Body of pancreas (tissue), 4 donors: ENCODE measurements around the gene CDK14. TPM values are rescaled to one million over a fixed set of nuclear protein-coding genes. Genes with fewer than 3 reads are reported as not detected.

Source experiments
- ATAC-seq: fragments of 150-250 bp; one replicate; pipeline ENCODE4 v1.9.1; 2016
- DNase-seq, 4 donors: peaks; one replicate each; pipeline ENCODE4 v3.0.0-alpha.2; 2019
- H3K27ac ChIP-seq, 4 donors: fragments of 200-600 bp; sonication (generic); 1 replicate in 3 of 4; 2 replicates in 1 of 4; pipeline versions ENCODE4 v1.5.1 to v1.6.1; 2016 to 2019; ENCODE audit warnings: mild to moderate bottlenecking in 1 of 4, mixed read lengths in 1 of 4, moderate library complexity in 1 of 4
- H3K27me3 ChIP-seq, 2 donors: fragments of 200-600 bp; sonication (generic); one replicate each; pipeline ENCODE4 v1.6.0; 2016; ENCODE audit warnings: mild to moderate bottlenecking in 1 of 2
- H3K36me3 ChIP-seq, 2 donors: fragments of 200-600 bp; sonication (generic); replicated peaks in 1 of 2; 2 replicates each; pipeline ENCODE4 v1.5.1; 2016; ENCODE audit warnings: low read depth in 2 of 2; ENCODE audit not compliant: insufficient read depth in 1 of 2
- H3K4me1 ChIP-seq: fragments of 200-600 bp; sonication (generic); one replicate; pipeline ENCODE4 v1.6.0; 2016
- H3K4me3 ChIP-seq, 2 donors: fragments of 200-600 bp; sonication (generic); 1 replicate in 1 of 2; 2 replicates in 1 of 2; pipeline ENCODE4 v1.5.1; 2016 to 2019
- H3K9me3 ChIP-seq, 3 donors: fragments of 200-600 bp; sonication (generic); 1 replicate in 2 of 3; 2 replicates in 1 of 3; pipeline ENCODE4 v1.5.1; 2016
- POLR2A ChIP-seq, 3 donors: fragments of 450-650 bp; IDR thresholded peaks; one replicate each; pipeline ENCODE4 v1.6.1; 2016; ENCODE audit warnings: antibody characterized with exemption in 3 of 3, mild to moderate bottlenecking in 2 of 3
- WGBS, 2 donors: methylation state at CpG; one replicate each; pipeline ENCODE4 v1.1.5; 2017; 5-methylcytosine and 5-hydroxymethylcytosine counted together
- intact Hi-C: fragments of 100-400 bp; cut with DNase I; formaldehyde crosslinking; loops from one replicate; pipeline ENCODE4 v1.15.1; 2023
- total RNA-seq, 2 donors: library from RNA; depleted of rRNA; stranded (reverse); fragments of >200 nt; gene quantifications; one replicate each; pipeline ENCODE4 v1.1.0, GENCODE V29; 2016
- TF ChIP-seq, protein P1 (sequence below), 7 experiments: fragments of 450-650 bp in 4 of 7; fragments of 200-600 bp in 3 of 7; sonication (generic) in 3 of 7; IDR thresholded peaks; one replicate each; pipeline ENCODE4 v1.5.1; 2016 to 2019; ENCODE audit warnings: antibody characterized with exemption in 7 of 7

The CDK14 gene
- total RNA-seq, 2 donors from 2014 or later: 21.8 to 35.6 TPM

DNA sequence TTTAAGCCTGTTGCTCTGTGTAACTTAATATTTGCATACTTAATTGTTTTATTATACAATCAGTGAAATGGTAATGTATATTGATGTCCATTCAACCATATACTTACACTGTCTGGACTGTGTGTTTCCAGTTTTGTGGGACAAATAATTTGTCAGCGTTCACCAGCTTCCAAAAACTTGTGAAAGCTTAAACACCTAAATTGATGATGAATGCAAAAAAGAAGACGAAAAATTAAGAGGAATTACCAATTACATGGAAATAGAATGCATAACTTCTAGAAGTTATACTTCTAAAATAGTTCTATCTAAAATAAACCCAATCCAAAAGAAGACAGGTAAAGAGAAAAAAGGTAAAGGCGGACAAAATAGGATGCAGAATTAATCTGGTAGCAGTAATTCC is 513.1 kb downstream of the CDK14 start:
- Histone ChIP-seq H3K27me3 (no peaks in the 10 kb centered on the region), H3K9me3 (no peaks in the 10 kb centered on the region), H3K4me1 (no peaks in the 10 kb centered on the region), H3K27ac (no peak overlapping the region), H3K4me3 (no peak overlapping the region), H3K36me3 (no peaks in the 10 kb centered on the region)
- ATAC-seq (no peak), DNase-seq (no peak)
- TF ChIP-seq, protein P1, sequence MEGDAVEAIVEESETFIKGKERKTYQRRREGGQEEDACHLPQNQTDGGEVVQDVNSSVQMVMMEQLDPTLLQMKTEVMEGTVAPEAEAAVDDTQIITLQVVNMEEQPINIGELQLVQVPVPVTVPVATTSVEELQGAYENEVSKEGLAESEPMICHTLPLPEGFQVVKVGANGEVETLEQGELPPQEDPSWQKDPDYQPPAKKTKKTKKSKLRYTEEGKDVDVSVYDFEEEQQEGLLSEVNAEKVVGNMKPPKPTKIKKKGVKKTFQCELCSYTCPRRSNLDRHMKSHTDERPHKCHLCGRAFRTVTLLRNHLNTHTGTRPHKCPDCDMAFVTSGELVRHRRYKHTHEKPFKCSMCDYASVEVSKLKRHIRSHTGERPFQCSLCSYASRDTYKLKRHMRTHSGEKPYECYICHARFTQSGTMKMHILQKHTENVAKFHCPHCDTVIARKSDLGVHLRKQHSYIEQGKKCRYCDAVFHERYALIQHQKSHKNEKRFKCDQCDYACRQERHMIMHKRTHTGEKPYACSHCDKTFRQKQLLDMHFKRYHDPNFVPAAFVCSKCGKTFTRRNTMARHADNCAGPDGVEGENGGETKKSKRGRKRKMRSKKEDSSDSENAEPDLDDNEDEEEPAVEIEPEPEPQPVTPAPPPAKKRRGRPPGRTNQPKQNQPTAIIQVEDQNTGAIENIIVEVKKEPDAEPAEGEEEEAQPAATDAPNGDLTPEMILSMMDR (IDR thresholded peaks at IDR 0.05): no peak
- TF ChIP-seq POLR2A (IDR thresholded peaks at IDR 0.05): no peak
- intact Hi-C loops: no loop called here
- WGBS, 2 donors: 91 to 96% methylated on average over 3 of the region's 3 CpGs

DNA sequence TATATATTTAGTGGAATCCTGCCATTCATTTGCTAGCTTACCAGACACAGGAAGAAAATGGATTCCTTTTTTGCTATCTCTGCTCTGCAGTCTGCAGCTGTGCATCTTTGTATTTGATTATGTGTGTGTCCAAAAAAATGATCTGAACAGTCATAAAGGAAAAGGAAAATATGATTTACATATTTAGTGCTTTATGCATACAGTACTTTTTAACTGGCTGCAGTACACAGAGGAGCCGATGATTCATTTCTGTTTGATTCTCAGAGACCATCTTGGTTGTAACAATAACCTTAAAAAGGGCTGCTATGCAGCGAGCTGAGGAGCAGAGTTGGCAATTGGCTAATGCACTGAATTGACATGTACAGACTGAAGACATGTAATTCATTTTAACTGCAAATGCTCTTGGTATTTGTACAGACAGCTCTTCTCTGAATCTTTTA is 516.8 kb downstream of the CDK14 start:
- Histone ChIP-seq H3K27ac (no peak overlapping the region), H3K4me1 (no peaks in the 10 kb centered on the region)

DNA sequence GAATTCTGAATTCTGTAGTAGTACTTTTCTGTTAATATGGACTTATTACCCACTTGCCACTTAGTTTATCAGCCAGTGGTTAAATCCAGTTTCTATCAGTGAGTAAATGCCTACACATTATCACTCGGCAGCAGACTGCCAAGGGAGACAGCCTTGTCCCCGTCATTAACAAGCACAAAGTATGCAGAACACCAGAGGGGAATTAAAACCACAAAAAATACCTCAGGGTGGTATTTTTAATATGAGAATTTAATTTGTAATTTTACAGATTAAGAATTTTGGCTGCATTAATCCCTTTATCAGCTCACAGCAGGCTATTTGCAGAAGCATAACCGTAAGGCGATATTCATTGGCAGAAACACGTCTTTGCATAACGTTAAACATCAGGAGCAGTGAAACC is 518.1 kb downstream of the CDK14 start:
- no peaks in the 10 kb centered on the region for H3K9me3 ChIP-seq
- H3K4me3 ChIP-seq: no peak overlapping the region
- H3K4me1 ChIP-seq: no peaks in the 10 kb centered on the region
- H3K27me3 ChIP-seq: no peaks in the 10 kb centered on the region
- no peaks in the 10 kb centered on the region for H3K36me3 ChIP-seq
- intact Hi-C loops: no loop called here
- WGBS, 2 donors: 89 to 94% methylated on average over 6 of the region's 6 CpGs
- no peak for DNase-seq
- no peak for ATAC-seq
- TF ChIP-seq, protein P1 (IDR thresholded peaks at IDR 0.05): no peak
- no peak for TF ChIP-seq POLR2A (IDR thresholded peaks at IDR 0.05)
- H3K27ac ChIP-seq: no peak overlapping the region

More for the DNA sequence above, 516.8 kb downstream of the CDK14 start:
- DNase-seq (no peak), ATAC-seq (no peak)
- H3K36me3 ChIP-seq: no peaks in the 10 kb centered on the region
- intact Hi-C loops: no loop called here
- WGBS, 2 donors: 90 to 97% methylated on average over 2 of the region's 2 CpGs
- no peaks in the 10 kb centered on the region for H3K9me3 ChIP-seq
- H3K27me3 ChIP-seq: no peaks in the 10 kb centered on the region
- TF ChIP-seq, protein P1 (IDR thresholded peaks at IDR 0.05): no peak
- no peak for TF ChIP-seq POLR2A (IDR thresholded peaks at IDR 0.05)
- H3K4me3 ChIP-seq: no peak overlapping the region

DNA sequence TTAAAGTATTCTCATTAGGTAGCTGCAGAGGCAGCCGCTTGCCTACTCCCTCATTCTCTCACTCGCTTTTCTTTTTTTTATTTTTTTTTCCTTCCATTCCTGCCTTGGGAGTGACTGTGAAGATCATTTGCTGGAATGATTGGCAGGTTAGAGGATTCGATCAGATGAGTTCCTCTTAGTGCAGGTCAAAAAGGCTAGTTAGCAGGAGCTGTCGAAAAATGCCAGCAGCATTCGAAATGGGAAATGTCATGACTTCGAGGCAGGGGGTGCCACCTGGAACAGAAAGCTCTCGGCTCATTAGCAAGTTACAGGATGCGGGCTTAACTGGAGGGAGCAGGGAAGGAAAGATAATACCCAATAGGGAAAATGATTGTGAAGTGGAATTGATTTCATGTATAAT is 530.6 kb downstream of the CDK14 start:
- DNase-seq: no peak
- WGBS, 2 donors: 85 to 87% methylated on average over 8 of the region's 8 CpGs
- TF ChIP-seq, protein P1 (IDR thresholded peaks at IDR 0.05): no peak
- no peak for TF ChIP-seq POLR2A (IDR thresholded peaks at IDR 0.05)

DNA sequence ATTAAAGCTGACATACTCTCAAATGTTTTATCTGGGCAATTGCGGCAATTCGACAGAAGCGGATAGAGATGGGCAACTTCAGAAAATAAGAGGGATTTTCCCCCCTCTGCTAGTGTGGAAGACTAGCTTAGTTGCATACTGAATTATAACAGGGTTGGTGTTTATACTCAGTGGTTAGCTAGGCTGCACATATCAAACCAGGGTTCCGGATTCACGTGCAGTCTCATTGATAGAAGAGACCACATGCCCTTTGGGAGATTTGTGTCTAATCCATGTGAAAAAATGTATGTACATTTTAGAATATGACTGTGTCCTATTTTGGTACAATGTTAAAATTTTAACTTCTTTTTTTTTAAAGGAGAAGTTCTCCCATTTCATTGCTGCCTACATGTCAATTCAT is 531.2 kb downstream of the CDK14 start:
- TF ChIP-seq, protein P1 (IDR thresholded peaks at IDR 0.05): no peak
- no peak for TF ChIP-seq POLR2A (IDR thresholded peaks at IDR 0.05)
- no peaks in the 10 kb centered on the region for H3K9me3 ChIP-seq
- intact Hi-C loops: no loop called here
- WGBS, 2 donors: 91 to 93% methylated on average over 5 of the region's 5 CpGs
- DNase-seq (no peak), ATAC-seq (no peak)
- no peak overlapping the region for H3K27ac ChIP-seq
- no peak overlapping the region for H3K4me3 ChIP-seq
- no peaks in the 10 kb centered on the region for H3K27me3 ChIP-seq
- H3K36me3 ChIP-seq: no peaks in the 10 kb centered on the region
- H3K4me1 ChIP-seq: no peaks in the 10 kb centered on the region

More for the DNA sequence above, 530.6 kb downstream of the CDK14 start:
- Histone ChIP-seq H3K4me1 (no peaks in the 10 kb centered on the region), H3K27me3 (no peaks in the 10 kb centered on the region), H3K9me3 (no peaks in the 10 kb centered on the region), H3K36me3 (no peaks in the 10 kb centered on the region), H3K27ac (no peak overlapping the region), H3K4me3 (no peak overlapping the region)
- ATAC-seq: no peak
- intact Hi-C loops: no loop called here
